HG03442 (cell line): ENCODE results near the gene TWNK.

ENCODE experiments used
- ATAC-seq: cut with Tn5 transposase; IDR thresholded peaks from one replicate; pipeline ENCODE4 v1.9.1; 2021; ENCODE audit warnings: mild to moderate bottlenecking, moderate library complexity; ENCODE audit not compliant: unreplicated experiment

Gene TWNK

DNA sequence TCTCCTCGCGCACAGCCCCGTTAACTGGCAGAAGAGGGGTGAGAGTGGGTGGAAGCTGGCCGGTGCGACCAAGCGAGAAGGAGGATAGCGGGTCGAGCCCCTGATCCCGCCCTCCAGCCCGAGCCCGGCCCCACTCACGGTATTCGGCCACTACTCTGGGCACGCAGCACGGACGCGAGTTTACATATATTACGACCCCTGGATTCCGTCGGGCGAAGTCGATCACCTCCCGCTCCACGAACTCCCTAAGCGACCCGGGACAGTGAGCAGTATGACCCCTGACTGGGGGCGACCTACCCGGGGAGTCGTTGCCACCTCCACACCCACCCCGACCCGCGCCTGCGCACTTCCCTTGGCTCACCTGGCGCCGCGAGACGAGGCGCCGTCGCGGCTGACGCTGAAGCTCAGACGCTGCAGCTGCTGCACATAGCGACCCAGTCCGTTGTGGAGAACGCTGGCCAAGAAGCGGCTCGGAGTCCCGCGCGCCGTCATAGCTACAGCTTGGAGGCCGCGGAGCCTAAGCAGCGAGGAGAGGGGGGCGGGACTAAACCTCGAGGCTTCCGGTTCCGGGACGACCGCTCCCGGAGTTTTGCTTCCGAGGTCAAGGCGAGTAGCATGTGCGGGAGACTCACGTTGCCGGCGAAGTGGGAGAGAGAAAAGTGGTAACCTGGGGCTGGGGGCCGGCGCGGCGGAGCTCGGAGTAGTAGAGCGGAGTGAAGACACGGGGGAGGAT, at the start of gene TWNK, which contains the start of gene MRPL43:
Gene TWNK, plus strand, starts transcription at position 592 of the 733 bp plus-strand sequence. CDS start 668 bp downstream, outside the sequence.
Gene MRPL43, minus strand, starts transcription at position 546 of the 733 bp plus-strand sequence. Its CDS starts 54 bp downstream, at position 492.
- peak; percentile 69 for ATAC-seq

DNA sequence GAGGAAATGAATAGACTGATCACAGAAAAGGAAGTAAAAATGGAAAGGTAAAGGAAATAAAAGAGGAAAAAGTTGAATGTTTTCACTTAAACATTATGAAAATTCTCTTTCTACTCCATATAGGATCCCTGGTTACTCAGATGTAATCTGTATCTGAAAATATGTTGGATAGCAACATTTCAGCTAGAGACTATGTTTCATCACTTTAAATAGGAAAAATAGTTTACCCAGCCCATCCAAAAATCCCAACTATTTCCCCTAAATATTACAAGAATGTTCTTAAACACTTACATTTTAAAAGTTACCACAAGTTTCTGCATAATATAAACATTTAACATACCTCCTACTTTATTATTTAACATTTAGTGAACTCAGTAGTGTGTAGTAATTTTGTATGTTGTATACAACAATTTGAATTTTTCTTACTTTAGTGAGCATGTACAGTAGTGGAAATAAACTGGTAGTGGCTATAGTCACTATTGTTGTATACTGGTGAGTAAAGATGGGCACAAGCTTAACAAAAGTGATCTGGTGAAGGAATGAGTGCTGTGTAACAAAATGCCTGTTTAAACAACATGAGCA, 47.5 kb upstream of the TWNK start:
- ATAC-seq, result no peak

DNA sequence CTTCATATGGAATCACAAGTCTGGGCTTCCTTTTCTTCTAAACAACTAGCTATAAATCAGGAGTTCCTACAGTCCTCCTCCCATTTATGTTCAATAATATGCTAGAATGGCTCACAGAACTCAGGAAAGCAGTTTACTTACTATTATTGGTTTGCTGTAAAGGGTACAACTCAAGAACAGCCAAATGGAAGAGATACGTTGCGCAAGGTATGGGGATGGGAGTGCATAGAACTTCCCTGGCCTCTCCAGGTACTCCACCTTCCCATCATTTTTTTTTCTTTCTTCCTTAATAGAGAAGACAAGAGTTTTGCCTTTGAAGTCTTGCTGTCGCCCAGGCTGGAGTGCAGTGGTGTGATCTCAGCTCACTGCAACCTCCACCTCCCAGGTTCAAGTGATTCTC, 45.1 kb upstream of the TWNK start:
- no peak for ATAC-seq

DNA sequence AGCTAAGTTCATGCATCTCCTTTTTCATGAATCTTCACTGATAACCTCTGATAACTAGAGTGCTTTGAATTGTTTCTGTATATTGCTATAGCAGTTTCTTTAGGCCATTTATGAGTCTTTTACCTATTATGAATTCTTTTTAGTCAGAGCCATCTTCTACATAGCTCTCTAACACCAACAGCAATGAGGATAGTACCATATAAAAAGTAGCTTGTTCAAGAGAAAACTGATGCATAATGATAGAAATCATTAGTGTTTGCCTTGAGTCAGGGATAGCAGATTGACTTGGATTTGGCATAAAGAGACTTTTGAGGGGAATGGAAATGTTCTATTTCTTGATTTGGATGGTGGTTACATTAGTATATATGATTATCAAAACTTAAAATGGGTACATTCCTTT, 43.8 kb upstream of the TWNK start:
- ATAC-seq, result no peak

DNA sequence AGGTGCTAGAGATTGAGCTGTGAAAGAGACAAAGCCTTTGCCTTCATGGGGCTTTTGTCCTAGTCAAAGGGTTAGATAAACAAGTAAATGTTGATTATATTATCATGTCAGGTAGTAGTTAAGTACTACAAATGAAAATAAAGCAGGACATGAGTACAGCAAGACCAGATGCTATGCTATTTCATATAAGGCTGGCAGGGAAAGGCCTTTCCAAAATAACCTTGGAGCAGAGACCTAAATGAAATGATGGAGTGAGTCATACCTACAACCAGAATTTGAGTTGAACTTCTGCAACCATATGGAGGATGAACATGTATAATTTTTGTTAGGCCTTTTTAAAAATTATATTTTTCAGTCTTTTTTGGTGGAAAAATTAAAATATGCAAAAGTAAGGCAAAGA, 41.6 kb upstream of the TWNK start:
- no peak for ATAC-seq

DNA sequence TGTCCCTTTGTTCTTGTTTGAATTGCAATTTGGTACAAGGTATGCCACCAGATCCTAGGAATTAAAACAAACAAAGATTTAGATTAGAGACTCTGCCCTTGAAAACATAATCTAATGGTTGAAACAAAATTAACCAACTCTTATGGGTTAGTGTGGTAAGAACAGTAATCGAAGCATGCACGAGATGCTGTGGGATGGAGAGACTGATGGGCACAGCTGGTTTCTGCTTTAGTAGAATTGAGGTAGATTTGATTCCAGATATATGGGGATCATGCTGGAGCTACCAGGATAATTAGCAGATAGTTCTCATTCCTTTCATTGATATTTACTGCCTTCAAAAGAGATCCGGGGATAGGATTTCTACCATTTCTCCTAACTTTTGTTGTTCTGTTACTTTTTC, 38.4 kb upstream of the TWNK start:
- no peak for ATAC-seq

DNA sequence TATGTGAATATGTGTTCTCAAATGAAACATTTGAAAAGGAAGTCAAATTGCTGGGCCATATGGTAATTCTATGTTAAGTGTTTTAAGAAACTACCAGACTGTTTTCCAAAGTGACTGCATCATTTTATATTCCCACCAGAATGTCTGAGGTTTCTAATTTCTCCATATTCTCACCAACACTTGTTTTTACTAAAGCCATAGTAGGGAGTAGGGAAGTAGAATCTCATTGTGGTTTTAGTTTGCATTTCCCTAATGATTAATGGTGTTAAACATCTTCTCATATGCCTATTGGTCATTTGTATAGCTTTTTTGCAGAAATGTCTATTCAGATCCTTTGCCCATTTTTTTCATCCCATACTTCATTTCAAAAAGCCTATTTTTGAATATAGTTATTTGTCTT, 27.1 kb upstream of the TWNK start:
- ATAC-seq, result no peak

DNA sequence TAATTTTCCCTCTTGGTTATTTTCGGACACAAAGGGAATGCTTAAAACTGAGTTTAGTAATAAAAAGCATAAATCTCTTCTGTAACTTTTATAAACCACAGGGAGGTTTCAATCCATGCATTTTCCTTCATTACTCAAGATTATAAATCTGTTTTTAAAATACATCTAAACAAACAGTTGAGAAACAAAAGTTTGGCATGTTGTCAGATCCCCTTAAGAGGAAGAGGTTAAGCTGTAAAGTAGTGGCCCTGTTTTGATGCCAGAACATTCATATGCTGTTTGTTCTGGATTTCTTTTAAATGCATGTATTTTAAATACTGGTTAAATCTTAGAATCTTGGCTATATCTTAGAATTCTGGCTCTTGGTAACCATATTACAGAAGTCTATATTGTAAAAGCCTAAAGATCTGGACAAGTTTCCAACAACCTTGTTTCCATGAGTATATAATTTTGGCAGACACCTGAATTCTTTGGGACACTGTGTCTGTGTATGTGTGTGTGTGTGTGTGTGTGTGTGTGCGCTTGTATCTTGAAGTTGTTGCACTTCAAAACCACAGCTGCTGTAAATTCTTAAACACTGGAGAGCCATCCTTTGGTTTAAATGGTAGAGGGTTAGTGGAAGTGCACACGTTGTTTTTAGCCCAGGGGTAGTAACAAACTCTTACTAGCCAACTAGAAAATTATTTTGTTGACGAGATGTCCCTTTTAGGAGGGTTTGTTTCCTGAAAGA, 24.8 kb upstream of the TWNK start:
- ATAC-seq, result no peak

DNA sequence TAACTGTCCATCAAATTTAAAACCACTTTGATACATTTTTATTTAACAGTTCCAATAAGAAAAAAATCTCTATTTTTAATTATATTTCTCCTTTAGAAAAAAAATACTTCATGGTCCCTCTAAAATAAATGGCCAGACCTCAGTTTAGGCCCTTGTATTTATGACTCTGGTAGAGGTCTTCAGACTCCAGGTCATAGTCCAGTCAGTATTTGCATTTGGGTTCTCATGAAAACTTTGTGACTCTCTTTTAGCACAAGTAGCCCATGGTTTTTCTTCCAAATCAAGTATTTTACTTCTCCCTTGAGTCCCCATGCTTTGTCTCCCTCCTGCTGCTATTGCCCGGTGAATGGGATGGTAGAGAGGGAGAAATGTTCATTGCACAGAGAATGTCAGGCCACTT, 23.5 kb upstream of the TWNK start:
- no peak for ATAC-seq

DNA sequence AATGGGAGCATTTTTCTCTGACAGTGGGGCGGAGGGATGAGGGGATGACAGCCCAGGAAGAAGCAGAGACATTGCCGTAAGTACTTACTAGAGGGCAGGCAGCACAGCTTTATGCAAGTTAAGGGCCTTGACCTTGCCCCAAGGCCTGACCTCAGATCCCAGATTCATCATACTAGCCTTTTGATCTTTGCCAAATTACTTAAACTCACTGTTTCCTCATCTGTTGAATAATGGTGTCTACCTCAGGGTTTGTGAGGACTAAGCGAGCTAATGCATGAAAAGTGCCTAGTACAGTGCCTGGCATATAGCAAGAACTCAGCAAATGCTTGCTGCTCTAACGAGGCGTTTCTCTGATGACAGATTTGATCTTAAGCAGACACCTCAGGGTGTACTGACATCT, 21.5 kb upstream of the TWNK start:
- ATAC-seq, result no peak

DNA sequence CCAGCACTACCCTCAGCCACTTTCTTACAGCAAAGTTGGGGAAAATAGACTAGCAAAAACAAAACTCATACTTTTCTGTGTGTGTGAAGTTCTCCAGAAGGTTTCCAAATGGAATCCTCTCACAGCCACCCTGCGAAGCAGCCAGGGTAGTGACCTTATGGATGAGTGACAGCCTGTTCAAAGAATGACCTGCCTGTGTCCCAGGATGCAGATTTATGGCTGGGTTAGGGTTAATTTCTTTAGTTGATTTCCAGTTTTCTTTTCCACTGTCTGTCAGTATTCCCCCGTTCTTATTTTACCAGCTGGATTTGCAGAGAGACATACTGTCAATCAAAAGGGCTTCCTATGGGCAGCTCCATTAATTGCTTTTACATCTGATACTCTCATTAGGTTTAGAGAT, 20.5 kb upstream of the TWNK start:
- ATAC-seq, result no peak

DNA sequence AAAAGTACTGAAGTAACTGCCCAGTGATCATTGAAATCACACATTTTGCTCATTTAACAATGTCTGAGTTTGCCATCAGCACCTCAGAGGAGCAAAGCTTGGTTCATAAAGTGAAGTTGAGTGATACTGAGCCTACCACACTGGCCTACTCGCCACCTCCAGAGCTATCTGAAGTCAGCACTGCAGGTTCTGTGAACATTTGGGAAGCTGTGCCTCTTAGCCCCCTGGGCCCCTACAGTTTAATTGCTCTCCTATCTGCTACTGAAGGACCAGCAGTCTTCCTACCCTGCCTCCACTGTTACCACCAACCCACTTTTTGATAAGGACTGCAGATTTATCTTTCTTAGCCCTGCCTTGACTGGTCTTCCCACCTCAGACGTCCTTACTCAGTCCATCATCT, 20.0 kb upstream of the TWNK start:
- ATAC-seq, result no peak

DNA sequence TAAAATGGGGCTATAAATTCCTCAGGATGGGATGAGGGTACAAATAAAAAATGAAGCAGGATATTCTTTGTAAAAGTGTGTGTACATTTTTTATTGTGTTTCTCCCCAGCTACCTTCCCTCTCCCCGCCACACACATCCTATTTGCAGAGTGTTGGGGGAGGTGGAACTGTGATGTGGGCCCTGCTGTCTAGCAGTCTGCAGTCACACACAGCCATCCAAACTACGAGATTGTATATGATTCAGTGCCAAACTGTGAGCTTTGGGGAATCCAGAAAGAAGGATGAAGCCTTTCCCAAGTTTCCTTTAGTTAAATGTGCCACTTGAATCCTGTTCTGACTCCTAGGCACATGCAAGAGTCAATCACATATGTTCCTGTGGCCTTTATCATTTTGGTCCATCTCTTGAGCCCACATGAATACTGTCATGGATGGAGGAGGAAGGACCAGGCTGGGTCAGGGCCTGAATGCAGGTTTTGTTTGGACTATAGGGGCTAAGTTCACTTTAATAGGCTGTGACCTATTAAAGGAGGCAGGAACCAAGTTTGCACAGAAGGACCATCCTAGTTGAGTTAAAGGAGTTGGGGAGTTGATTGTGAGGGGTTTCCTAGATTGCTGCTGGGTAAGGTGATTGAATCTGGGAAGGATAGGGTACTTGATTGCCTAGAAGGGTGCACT, 19.1 kb upstream of the TWNK start:
- ATAC-seq, result no peak

DNA sequence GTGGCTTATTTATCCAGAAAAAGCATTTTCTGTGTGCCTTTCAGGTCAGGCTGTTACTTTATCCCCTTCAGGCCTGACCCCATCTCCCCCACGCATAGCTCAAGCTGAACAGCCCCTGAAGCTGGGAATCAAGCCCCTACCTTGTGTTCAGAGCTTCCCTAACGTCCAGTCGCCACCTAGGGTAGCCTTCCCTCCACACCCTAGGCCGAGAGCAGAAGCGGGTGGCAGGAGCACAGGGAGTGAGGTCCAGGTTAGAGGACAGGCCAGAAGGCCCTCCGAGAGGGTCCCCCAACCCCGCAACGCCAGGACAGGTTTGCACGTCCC, 18.5 kb upstream of the TWNK start:
- ATAC-seq, result no peak

DNA sequence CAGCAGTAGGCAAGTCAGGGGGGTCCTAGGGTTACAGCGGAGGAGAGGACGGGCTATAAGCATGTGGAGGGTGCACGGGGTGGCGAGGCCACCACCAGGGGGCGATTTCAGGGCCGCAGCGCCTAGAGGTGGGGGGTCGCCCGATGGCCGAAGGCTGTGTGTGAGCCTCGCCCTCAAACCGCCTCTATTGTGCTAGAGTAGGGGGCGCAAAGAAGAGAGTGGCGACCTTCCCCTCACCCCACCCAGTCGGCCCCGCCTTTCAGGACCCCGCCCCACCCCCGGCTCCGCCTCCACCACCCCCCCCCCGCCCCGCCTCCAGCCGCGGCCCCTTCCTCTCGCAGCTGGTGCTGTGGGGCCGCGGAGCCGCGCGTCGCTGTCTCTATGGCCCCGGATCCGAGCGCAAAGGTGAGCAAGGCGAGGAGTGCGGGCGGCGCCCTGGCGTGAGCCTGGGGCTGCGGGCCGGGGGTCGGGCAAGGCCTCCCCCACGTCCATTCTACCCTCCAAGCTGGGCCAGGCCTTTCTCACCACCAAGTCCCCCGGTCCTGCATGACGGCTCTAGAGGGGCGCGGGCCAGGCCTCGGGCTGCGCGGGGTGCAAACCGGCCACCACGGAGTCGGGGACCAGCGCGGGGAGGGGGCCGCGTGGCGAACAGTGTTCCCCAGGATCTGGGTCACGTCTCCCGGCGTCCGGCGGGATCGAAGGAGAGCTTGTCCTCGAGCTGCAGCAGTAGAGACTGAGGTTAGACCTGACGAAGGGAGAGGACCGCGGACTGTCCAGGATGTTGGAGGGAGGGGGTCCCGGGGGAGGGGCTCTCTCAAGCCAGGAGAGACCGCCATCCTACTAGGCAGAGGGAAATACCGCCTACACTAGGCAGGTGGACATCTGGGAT, 17.9 kb upstream of the TWNK start, which contains the start of gene SEMA4G:
Gene SEMA4G, plus strand, starts transcription at position 318 of the 889 bp plus-strand sequence. CDS start 3,409 bp downstream, outside the sequence.
- no peak for ATAC-seq

DNA sequence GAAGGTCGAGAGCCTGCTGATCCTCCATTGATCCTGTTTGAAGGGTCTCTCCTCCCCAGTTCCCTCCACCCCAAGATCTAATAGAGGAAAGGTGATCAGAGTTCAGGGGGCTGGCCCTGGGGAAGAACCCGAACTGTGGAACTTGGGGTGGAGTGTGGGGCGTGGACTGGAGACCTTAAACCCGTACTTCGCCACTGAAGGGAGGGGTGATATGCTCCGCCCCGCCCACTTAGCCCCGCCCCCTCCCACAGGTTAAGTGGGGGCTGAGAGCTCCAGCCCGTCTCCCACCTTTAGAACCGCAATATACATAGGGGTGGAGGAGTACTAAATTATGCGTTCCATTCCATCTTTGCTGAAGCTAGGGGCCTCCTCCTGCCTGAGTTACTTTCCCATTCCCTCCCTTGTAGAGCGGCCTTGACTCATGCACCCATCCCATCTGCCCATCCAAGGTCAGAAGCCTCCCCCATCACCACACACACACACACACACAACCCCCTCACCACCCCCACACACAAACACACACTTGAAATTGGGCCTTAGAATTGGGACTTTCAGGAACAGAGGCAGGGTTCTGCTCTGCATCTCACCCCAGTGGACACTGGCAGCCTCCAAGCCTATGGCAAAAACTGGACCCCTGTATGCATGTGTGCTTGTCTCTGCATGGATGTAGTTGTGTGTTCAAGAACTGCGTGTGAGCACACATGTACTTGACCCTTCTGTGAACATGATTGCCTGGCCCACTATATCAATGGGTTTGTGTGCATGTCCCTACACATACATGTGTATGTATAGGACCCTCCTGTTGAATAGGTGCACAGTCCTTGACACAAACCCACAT, 17.0 kb upstream of the TWNK start:
- no peak for ATAC-seq

DNA sequence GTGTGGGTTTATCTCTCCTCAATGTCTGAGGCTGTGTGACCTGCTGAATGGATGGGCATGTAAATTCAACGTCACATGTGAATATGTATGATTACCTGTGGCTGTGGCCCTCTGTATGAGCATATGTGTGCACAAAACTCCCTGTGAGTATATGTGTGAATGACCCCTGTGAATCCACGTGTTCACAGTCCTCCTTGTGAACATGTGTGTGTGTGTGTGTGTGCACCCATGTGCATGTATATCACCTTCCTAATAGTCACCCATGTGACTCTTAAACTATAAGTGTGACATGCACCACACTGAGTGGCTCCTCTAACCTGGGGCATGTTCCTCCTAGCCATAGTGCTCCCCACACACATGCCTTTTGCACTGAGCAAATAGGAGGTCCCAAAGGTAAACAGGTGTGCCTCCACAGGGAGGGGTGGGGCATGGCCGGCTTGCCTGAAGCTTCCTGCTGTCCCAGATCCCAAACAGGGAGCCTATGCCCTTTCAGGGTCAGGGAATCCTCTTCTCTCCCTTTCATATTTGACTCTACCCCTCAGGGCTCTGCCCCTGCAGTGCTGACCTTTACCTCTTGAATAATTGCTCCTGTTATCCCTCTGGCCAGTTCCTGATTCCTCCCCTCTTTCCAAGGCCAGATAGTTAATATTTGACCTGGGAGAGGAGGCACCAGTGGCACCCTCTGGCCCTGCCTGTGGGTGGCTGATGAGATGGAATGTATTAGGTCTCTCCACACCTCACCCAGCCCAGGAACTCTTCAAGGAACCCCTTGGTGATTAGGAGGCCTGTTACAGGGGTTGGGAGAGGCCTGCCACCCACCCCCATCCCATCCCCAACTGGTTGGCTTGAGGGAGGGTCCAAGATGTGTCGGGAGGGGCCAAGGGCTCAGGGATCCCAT, 16.2 kb upstream of the TWNK start:
- no peak for ATAC-seq

DNA sequence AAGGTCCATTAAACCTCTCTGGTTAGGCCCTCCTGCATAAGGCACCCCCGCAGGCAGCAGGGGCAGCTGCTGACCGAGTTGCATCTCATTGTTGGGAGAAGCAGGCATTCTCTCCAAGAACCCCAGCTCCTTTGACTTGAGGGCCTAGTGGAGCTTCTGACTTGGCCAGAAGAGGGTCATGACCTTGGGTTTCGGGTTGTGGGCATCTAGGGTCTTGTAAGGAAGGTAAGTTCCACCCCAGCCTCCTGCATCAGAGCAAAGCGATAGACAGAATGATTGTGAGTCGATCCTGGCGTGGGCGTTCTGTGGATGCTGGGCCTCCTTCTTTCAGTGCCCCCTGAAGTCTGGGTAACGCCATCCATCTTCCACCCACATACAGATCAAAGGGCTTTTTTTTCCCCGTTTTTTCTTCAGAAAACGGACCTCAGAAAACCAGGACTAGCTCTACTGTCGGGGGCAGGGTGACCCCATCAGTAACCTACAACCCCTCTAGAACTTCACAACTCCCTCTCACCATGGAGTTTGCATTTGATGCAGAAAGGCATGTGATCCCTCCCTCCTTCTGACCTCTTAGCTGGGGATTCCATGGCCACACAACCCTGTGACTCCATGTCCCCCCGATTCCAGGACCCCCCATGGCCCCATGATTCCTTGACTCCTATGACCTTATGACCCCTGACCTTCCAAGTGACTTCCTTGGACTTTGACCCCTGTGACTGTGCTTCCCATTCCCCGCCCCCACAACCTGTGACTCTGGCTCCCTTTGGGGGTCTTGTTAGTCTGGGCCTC, 15.0 kb upstream of the TWNK start:
- no peak for ATAC-seq
